GM18873 (cell line): ENCODE data around the gene KRT35.

Experiments
- ATAC-seq: cut with Tn5 transposase; IDR thresholded peaks from one replicate; pipeline ENCODE4 v1.9.1; 2021; ENCODE audit warnings: mild to moderate bottlenecking, moderate library complexity, moderate number of reproducible peaks; ENCODE audit not compliant: unreplicated experiment, low FRiP score

Gene KRT35

GRCh38 chr17:41481036-41481435 lies at the start of gene KRT35:
Gene KRT35, minus strand, starts transcription at chr17:41481151. Its CDS starts 54 bp downstream, at chr17:41481097.
- ATAC-seq = no peak

GRCh38 chr17:41530062-41531048 lies 49.4 kb upstream of the KRT35 start:
- ATAC-seq = no peak

- ATAC-seq = no peak
Measured at GRCh38 chr17:41529491-41529915, 48.6 kb upstream of the KRT35 start.

GRCh38 chr17:41528959-41529353 lies 48.0 kb upstream of the KRT35 start:
- ATAC-seq = no peak

GRCh38 chr17:41527063-41528023 lies 46.4 kb upstream of the KRT35 start:
- ATAC-seq = no peak

GRCh38 chr17:41524261-41524660 lies 43.3 kb upstream of the KRT35 start:
- ATAC-seq = no peak

GRCh38 chr17:41523787-41524186 lies 42.8 kb upstream of the KRT35 start:
- no peak for ATAC-seq

GRCh38 chr17:41523225-41523593 lies 42.3 kb upstream of the KRT35 start:
- no peak for ATAC-seq

- no peak for ATAC-seq
Measured at GRCh38 chr17:41522301-41523224, 41.6 kb upstream of the KRT35 start.

- no peak for ATAC-seq
Measured at GRCh38 chr17:41521574-41522261, 40.8 kb upstream of the KRT35 start.

GRCh38 chr17:41520821-41521521 lies 40.0 kb upstream of the KRT35 start:
- no peak for ATAC-seq

- no peak for ATAC-seq
Measured at GRCh38 chr17:41519501-41520224, 38.7 kb upstream of the KRT35 start.

GRCh38 chr17:41518789-41519449 lies 38.0 kb upstream of the KRT35 start, which contains the start of gene KRT15:
Gene KRT15, minus strand, starts transcription at chr17:41518890. Its CDS starts 63 bp downstream, at chr17:41518827.
- no peak for ATAC-seq

- ATAC-seq = no peak
Measured at GRCh38 chr17:41518031-41518430, 37.1 kb upstream of the KRT35 start.

- no peak for ATAC-seq
Measured at GRCh38 chr17:41516830-41517283, 35.9 kb upstream of the KRT35 start.

- no peak for ATAC-seq
Measured at GRCh38 chr17:41516147-41516829, 35.3 kb upstream of the KRT35 start.

- ATAC-seq = no peak
Measured at GRCh38 chr17:41513168-41513547, 32.2 kb upstream of the KRT35 start.
